Left colon (tissue), 2 donors: ENCODE results near the gene FAM227B. TPM values are rescaled to one million over a fixed set of nuclear protein-coding genes. Genes with fewer than 3 reads are reported as not detected.
"Not testable (repeated sequence)": the region's sequence is repeated elsewhere in the genome, so short reads cannot be mapped to it uniquely, and the experiment has no call there.

ENCODE experiments used
- ATAC-seq: fragments of 200-7000 bp; cut with Tn5 transposase; one replicate; pipeline ENCODE4 v1.9.1; 2020; ENCODE audit warnings: mild to moderate bottlenecking, moderate library complexity
- DNase-seq, 2 donors: peaks; one replicate each; pipeline ENCODE4 v3.0.0-alpha.2; 2020
- intact Hi-C, 2 donors: fragments of 100-400 bp; cut with DNase I in 1 of 2; cut with micrococcal nuclease in 1 of 2; formaldehyde crosslinking; loops; one replicate each; pipeline versions ENCODE4 v1.11.2 to v1.14.0; 2022; cut with DNase I, micrococcal nuclease
- total RNA-seq, 2 donors: library from RNA; stranded (reverse); fragmentation: NEBNext Ultra II Directional; extraction: Animal tissue kit (Norgen Biotek cat#: 25700); gene quantifications; one replicate each; pipeline ENCODE4 v1.2.1, GENCODE V29; 2021
- donor health status: DM: no; HTN: no; CAD: no.
- donor health status: DM: yes; HTN: yes; CAD: no.

FAM227B gene
- total RNA-seq, 2 donors from 2014 or later, result 1.2 to 3.3 TPM

GRCh38 chr15:49621887-49622286, 1.3 kb upstream of the FAM227B start:
- no peak for DNase-seq
- intact Hi-C loops, result loop anchor here in 1 of 2 donors (10.0 kb wide), 1 partner anchor 197 kb away; the partner anchor contains the start of gene FGF7
- ATAC-seq, result no peak

GRCh38 chr15:49621401-49621811, 788 bp upstream of the FAM227B start:
- no peak for ATAC-seq
- peak in 1 of 2 donors; percentile 14 for DNase-seq
- intact Hi-C loops, result loop anchor here in 1 of 2 donors (10.0 kb wide), 1 partner anchor 197 kb away; the partner anchor contains the start of gene FGF7

- intact Hi-C loops, result loop anchor here in 1 of 2 donors (10.0 kb wide), 1 partner anchor 195 kb away; the partner anchor contains the start of gene FGF7
- ATAC-seq, result peak; percentile 39
- no peak for DNase-seq
These were observed 419 bp downstream of the FAM227B start for GRCh38 chr15:49620199-49620598.

- intact Hi-C loops, result no loop called here
- ATAC-seq, result no peak
- DNase-seq, result no peak
These were observed 1.4 kb downstream of the FAM227B start for GRCh38 chr15:49619226-49619625.

GRCh38 chr15:49612240-49612639, 8.4 kb downstream of the FAM227B start:
- intact Hi-C loops, DNase-seq, ATAC-seq: not testable (repeated sequence)

- ATAC-seq (no peak), DNase-seq (no peak)
- intact Hi-C loops, result no loop called here
These were observed 10.3 kb downstream of the FAM227B start for GRCh38 chr15:49610157-49610918.

- no peak for ATAC-seq
- intact Hi-C loops, result no loop called here
- DNase-seq, result no peak
These were observed 14.0 kb downstream of the FAM227B start for GRCh38 chr15:49606594-49606993.

GRCh38 chr15:49605588-49605987, 15.0 kb downstream of the FAM227B start:
- ATAC-seq (no peak), DNase-seq (no peak)
- intact Hi-C loops, result no loop called here

- no peak for ATAC-seq
- intact Hi-C loops, result no loop called here
- DNase-seq, result no peak
These were observed 15.8 kb downstream of the FAM227B start for GRCh38 chr15:49604625-49605409.

- ATAC-seq, intact Hi-C loops: not testable (repeated sequence)
- peak in 1 of 2 donors; percentile 14 for DNase-seq
These were observed 27.7 kb downstream of the FAM227B start for GRCh38 chr15:49592829-49593316.

- DNase-seq (no peak), ATAC-seq (no peak)
- intact Hi-C loops, result no loop called here
These were observed 31.6 kb downstream of the FAM227B start for GRCh38 chr15:49589030-49589429.

GRCh38 chr15:49573421-49573820, 47.2 kb downstream of the FAM227B start:
- intact Hi-C loops, result no loop called here
- DNase-seq (no peak), ATAC-seq (no peak)

- intact Hi-C loops, result no loop called here
- ATAC-seq (no peak), DNase-seq (no peak)
These were observed 49.9 kb downstream of the FAM227B start for GRCh38 chr15:49570672-49571071.

- DNase-seq, result no peak
- intact Hi-C loops, result no loop called here
- no peak for ATAC-seq
These were observed 50.4 kb downstream of the FAM227B start for GRCh38 chr15:49570174-49570573.

GRCh38 chr15:49560045-49560444, 60.6 kb downstream of the FAM227B start:
- no peak for ATAC-seq
- intact Hi-C loops, result no loop called here
- DNase-seq, result no peak

- DNase-seq (no peak), ATAC-seq (no peak)
- intact Hi-C loops, result no loop called here
These were observed 61.7 kb downstream of the FAM227B start for GRCh38 chr15:49558929-49559328.

GRCh38 chr15:49556437-49556836, 64.2 kb downstream of the FAM227B start:
- DNase-seq (no peak), ATAC-seq (no peak)
- intact Hi-C loops, result no loop called here

- ATAC-seq, intact Hi-C loops, DNase-seq: not testable (repeated sequence)
These were observed 70.3 kb downstream of the FAM227B start for GRCh38 chr15:49550342-49550741.

- DNase-seq (no peak), ATAC-seq (no peak)
- intact Hi-C loops, result no loop called here
These were observed 82.1 kb downstream of the FAM227B start for GRCh38 chr15:49538520-49538919.

- intact Hi-C loops, result no loop called here
- DNase-seq, result no peak
- no peak for ATAC-seq
These were observed 90.5 kb downstream of the FAM227B start for GRCh38 chr15:49530092-49530491.
